ENCODE data around the gene RPL13.

The RPL13 gene

DNA sequence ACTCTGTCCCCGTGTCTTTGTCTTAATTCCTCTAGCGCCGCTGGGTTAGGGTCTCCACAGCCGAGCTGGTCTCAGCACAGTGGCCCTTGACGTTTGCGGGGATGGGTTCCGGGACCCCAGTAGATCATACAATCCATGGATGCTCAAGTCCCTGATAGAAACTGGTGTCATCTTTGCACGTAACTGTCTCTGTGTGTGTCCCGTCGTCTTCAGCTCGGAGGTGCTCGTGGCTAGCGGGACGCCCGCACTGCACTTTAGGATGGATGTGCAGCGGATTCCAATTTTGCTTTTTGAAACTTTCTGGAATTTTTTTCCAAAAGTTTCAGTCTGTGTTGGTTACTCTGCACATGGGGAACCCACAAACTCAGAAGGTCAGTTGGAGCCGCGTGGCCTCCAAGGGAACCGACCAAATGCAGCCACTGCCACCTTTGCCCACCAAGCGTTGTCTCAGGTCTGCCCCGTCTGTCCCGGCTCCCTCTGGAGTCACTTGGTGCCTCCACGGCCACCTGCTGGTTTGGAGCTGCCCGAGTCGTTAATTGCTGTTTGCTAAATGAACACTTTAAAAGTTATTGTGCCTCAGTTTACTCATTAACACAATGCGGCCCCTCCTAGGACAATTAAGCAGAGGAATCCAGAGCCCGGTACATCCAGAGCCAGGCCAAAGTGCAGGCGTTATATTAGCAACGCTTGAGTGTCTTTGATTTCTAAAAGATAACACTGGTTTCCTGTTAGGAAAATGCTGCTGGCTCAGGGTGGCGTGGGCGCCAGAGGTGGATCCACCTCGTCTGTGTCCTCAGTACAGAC lies 47.7 kb downstream of the RPL13 start:
- DNase-seq (ENCODE audit: low read depth, low spot score), result no peak
- H3K4me3 ChIP-seq (ENCODE audit: low read length), result peak overlapping the region; percentile 43

- DNase-seq (ENCODE audit: low read depth, low spot score), result no peak
- no peak overlapping the region for H3K4me3 ChIP-seq (ENCODE audit: low read length)
Measured at GRCh38 chr16:89610108-89610453, 49.6 kb downstream of the RPL13 start.

- no peak for DNase-seq (ENCODE audit: low read depth, low spot score)
- no peak overlapping the region for H3K4me3 ChIP-seq (ENCODE audit: low read length)
Measured at GRCh38 chr16:89612415-89613166, 52.1 kb downstream of the RPL13 start.

DNA sequence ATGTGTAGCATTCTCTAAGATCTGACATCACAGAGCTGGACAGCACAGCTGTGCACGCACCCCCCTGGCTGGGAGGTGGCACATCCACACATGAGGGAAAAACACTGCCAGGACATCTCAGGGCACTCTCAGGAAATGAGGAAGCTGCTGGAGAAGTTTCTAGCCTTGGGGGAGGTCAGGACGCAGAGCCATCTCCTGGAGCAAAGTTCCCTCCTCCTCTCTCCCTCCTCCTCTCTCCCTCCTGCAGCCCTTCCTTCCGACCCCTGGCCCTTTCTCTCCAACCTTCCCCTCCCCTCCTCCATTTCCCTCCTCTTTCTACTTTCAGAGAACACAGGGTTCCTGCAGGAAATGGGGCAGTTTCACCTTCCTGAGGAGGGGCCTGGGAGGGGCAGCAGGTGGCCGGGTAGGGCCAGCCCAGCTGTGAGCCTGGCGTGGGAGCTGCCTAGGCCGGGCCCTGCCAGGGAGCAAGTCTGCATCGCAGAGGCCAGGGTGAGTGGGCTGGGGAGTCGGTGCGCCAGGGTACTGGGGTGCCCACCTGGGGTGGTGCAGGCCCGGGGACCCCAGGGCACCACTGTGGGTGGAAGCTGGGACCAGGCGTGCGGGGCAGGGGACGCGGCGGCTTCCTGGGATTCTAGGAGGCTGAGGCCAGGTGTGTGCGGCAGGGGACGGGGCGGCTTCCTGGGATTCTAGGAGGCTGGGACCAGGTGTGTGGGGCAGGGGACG lies 52.9 kb downstream of the RPL13 start, which contains the start of gene DPEP1:
TSS of gene DPEP1 (plus strand) at position 412 of the 723 bp plus-strand sequence. CDS start 16,769 bp downstream, outside the sequence.
- no peak for DNase-seq (ENCODE audit: low read depth, low spot score)
- no peak within 1 kb of the TSS for H3K4me3 ChIP-seq (ENCODE audit: low read length)

- DNase-seq (ENCODE audit: low read depth, low spot score), result no peak
Measured at GRCh38 chr16:89613954-89614459, 53.5 kb downstream of the RPL13 start.

More at GRCh38 chr16:89613954-89614459, 53.5 kb downstream of the RPL13 start:
- no peak overlapping the region for H3K4me3 ChIP-seq (ENCODE audit: low read length)
